ENCODE measurements around the gene SEPSECS. TPM values are rescaled to one million over a fixed set of nuclear protein-coding genes. Genes with fewer than 3 reads are reported as not detected.

The SEPSECS gene
- total and polyA plus RNA-seq, 2 of the 8 experiments (the other 6 are each of a cell fraction or from before 2014, with no cell fraction given): 1.9 to 4.1 TPM

- no peaks in the 10 kb centered on the region for H3K79me2 ChIP-seq (ENCODE audit: control insufficient read depth in 1 of 2, insufficient read depth in 2 of 2, low read length in 2 of 2)
- no peak overlapping the region for H3K4me2 ChIP-seq (ENCODE audit: insufficient read depth in 1 of 2, low read depth in 2 of 2, low read length in 2 of 2)
- H3K14ac ChIP-seq (ENCODE audit: insufficient read length): no peak overlapping the region
- H2BK15ac ChIP-seq (ENCODE audit: low read length): no peak overlapping the region
- H4K5ac ChIP-seq (ENCODE audit: insufficient read length, low read depth, low read length): no peak overlapping the region
- H3K36me3 ChIP-seq (ENCODE audit: control insufficient read depth in 2 of 4, insufficient read depth in 4 of 4, low read length in 3 of 4): no peaks in the 10 kb centered on the region
- H2BK12ac ChIP-seq (ENCODE audit: low read depth, low read length): no peak overlapping the region
- no peaks in the 10 kb centered on the region for H3K79me1 ChIP-seq (ENCODE audit: low read depth, low read length)
- no peaks in the 10 kb centered on the region for H3K9me3 ChIP-seq (ENCODE audit: insufficient read depth in 2 of 2, low read depth in 1 of 2, low read length in 1 of 2)
- no peak overlapping the region for H3K4me3 ChIP-seq (ENCODE audit: extremely low read depth in 1 of 4, insufficient read depth in 2 of 4, low read depth in 3 of 4, low read length in 4 of 4)
- no peak overlapping the region for H3K18ac ChIP-seq (ENCODE audit: extremely low read depth, low read length)
- no peak overlapping the region for H3K27ac ChIP-seq (ENCODE audit: low read depth, low read length)
- H3K23me2 ChIP-seq (ENCODE audit: low read depth, low read length): no peaks in the 10 kb centered on the region
- no peak for FAIRE-seq
- no peaks in the 10 kb centered on the region for H3K27me3 ChIP-seq (replicated peaks in 1 of 4; ENCODE audit: control insufficient read depth in 3 of 4, extremely low read depth in 1 of 4, insufficient read depth in 3 of 4, low read length in 3 of 4)
- no peak overlapping the region for H3K23ac ChIP-seq (ENCODE audit: insufficient read length)
- H3K4ac ChIP-seq (replicated peaks; ENCODE audit: insufficient read length, low read depth, low read length): no peak overlapping the region
- CTCF ChIA-PET (ENCODE audit: partially characterized antibody): interaction anchor here (0.6 kb wide), 1 partner anchor 141 kb away, joined by 3 read pairs; no protein-coding TSS in a partner anchor
- H2AK5ac ChIP-seq (ENCODE audit: low read depth, low read length): no peak overlapping the region
- no peak overlapping the region for H4K8ac ChIP-seq (ENCODE audit: extremely low read depth, insufficient read depth, low read length)
- H3K9ac ChIP-seq (replicated peaks in 1 of 4; ENCODE audit: extremely low read depth in 1 of 4, low read depth in 3 of 4, low read length in 3 of 4): no peak overlapping the region
- no peak overlapping the region for H3K56ac ChIP-seq (replicated peaks; ENCODE audit: insufficient read length, low read depth, low read length)
- WGBS, 2 experiments (ENCODE audit: extremely low coverage in 1 of 2, insufficient coverage in 1 of 2, insufficient read length in 1 of 2, insufficient replicate concordance in 2 of 2, low coverage in 1 of 2, low lambda C conversion rate in 2 of 2, missing lambda C conversion rate in 1 of 2): 91% methylated on average over 3 of the region's 3 CpGs; no CpG with 5 or more reads in 1 of the 2 experiments
- H2BK5ac ChIP-seq (ENCODE audit: low read depth, low read length): no peak overlapping the region
- POLR2A ChIA-PET (ENCODE audit: partially characterized antibody): no interaction called here
- H2AFZ ChIP-seq (ENCODE audit: low read length): no peak overlapping the region
- no peak overlapping the region for H4K91ac ChIP-seq (replicated peaks; ENCODE audit: insufficient read length, low read length)
- no peaks in the 10 kb centered on the region for H3K4me1 ChIP-seq (replicated peaks in 1 of 4; ENCODE audit: control insufficient read depth in 3 of 4, insufficient read depth in 4 of 4, low read length in 3 of 4)
- H2BK120ac ChIP-seq (replicated peaks; ENCODE audit: low read depth, low read length): no peak overlapping the region
- no peak for DNase-seq (ENCODE audit: low read depth in 1 of 2, low spot score in 2 of 2)
- H4K20me1 ChIP-seq (replicated peaks in 1 of 2; ENCODE audit: control insufficient read depth in 1 of 2, insufficient read depth in 2 of 2, low read length in 2 of 2): no peaks in the 10 kb centered on the region
- H2BK20ac ChIP-seq (ENCODE audit: low read length): no peak overlapping the region
- no peak for TF ChIP-seq NRF1 (IDR thresholded peaks at IDR 0.05; ENCODE audit: low read depth, low read length)
- TF ChIP-seq TBP (IDR thresholded peaks at IDR 0.05; ENCODE audit: low read depth, low read length): no peak
- no peak for TF ChIP-seq ASH2L (IDR thresholded peaks at IDR 0.05; ENCODE audit: low read length)
- TF ChIP-seq, protein P1, sequence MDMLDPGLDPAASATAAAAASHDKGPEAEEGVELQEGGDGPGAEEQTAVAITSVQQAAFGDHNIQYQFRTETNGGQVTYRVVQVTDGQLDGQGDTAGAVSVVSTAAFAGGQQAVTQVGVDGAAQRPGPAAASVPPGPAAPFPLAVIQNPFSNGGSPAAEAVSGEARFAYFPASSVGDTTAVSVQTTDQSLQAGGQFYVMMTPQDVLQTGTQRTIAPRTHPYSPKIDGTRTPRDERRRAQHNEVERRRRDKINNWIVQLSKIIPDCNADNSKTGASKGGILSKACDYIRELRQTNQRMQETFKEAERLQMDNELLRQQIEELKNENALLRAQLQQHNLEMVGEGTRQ (IDR thresholded peaks at IDR 0.05; ENCODE audit: low read length): no peak
- TF ChIP-seq SP1 (IDR thresholded peaks at IDR 0.05; ENCODE audit: low read depth, low read length): no peak
- no peak for TF ChIP-seq HDAC6 (IDR thresholded peaks at IDR 0.05; ENCODE audit: low read depth, low read length)
- TF ChIP-seq, protein P2, sequence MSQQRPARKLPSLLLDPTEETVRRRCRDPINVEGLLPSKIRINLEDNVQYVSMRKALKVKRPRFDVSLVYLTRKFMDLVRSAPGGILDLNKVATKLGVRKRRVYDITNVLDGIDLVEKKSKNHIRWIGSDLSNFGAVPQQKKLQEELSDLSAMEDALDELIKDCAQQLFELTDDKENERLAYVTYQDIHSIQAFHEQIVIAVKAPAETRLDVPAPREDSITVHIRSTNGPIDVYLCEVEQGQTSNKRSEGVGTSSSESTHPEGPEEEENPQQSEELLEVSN (IDR thresholded peaks at IDR 0.05): no peak
- TF ChIP-seq, protein P3, sequence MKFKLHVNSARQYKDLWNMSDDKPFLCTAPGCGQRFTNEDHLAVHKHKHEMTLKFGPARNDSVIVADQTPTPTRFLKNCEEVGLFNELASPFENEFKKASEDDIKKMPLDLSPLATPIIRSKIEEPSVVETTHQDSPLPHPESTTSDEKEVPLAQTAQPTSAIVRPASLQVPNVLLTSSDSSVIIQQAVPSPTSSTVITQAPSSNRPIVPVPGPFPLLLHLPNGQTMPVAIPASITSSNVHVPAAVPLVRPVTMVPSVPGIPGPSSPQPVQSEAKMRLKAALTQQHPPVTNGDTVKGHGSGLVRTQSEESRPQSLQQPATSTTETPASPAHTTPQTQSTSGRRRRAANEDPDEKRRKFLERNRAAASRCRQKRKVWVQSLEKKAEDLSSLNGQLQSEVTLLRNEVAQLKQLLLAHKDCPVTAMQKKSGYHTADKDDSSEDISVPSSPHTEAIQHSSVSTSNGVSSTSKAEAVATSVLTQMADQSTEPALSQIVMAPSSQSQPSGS (IDR thresholded peaks at IDR 0.05; ENCODE audit: low read length): no peak
- TF ChIP-seq SAP30 (IDR thresholded peaks at IDR 0.05; ENCODE audit: insufficient read depth, insufficient replicate concordance, low read length): no peak
- no peak for TF ChIP-seq SRF (IDR thresholded peaks at IDR 0.05; ENCODE audit: low read depth, low read length)
- no peak for TF ChIP-seq KDM5A (IDR thresholded peaks at IDR 0.05; ENCODE audit: low read length)
- no peak for TF ChIP-seq SUZ12 (IDR thresholded peaks at IDR 0.05; ENCODE audit: low read length)
These were observed 14.4 kb upstream of the SEPSECS start for GRCh38 chr4:25174674-25175073.

All from H1 (cell line).